Motor neuron (in vitro differentiated cells): ENCODE results near the gene KIAA1210. TPM values are rescaled to one million over a fixed set of nuclear protein-coding genes. Genes with fewer than 3 reads are reported as not detected.

ENCODE experiments used
- ATAC-seq, 8 experiments: fragments of 200-7000 bp; cut with Tn5 transposase; replicated peaks in 6 of 8; 2 replicates each; pipeline ENCODE4 v1.8.0; 2021; ENCODE audit warnings: mild to moderate bottlenecking in 8 of 8, moderate library complexity in 8 of 8
- H3K27ac ChIP-seq, 2 donors: fragments of 250-450 bp; sonication (Bioruptor Pico); 2 replicates each; pipeline ENCODE4 v1.9.0; 2021; ENCODE audit warnings: antibody characterized with exemption in 2 of 2, mild to moderate bottlenecking in 2 of 2, moderate library complexity in 1 of 2
- H3K4me1 ChIP-seq, 2 donors: fragments of 250-450 bp; sonication (Bioruptor Pico); replicated peaks in 1 of 2; 2 replicates each; pipeline ENCODE4 v1.6.1; 2021; ENCODE audit warnings: antibody characterized with exemption in 2 of 2, mild to moderate bottlenecking in 2 of 2, moderate library complexity in 1 of 2
- H3K4me3 ChIP-seq, 5 donors: fragments of 250-450 bp; sonication (Bioruptor Pico); 2 replicates each; pipeline ENCODE4 v1.9.0; 2021; ENCODE audit warnings: antibody characterized with exemption in 5 of 5, mild to moderate bottlenecking in 5 of 5, moderate library complexity in 4 of 5
- WGBS, 10 experiments: fragments of 450-650 bp; shearing (Covaris generic); methylation state at CpG; one replicate each; pipeline ENCODE4 v1.0.0; 2022; 5-methylcytosine and 5-hydroxymethylcytosine counted together
- in situ Hi-C, 9 experiments: fragments of 400-800 bp; cut with MboI; loops; one replicate each; pipeline ENCODE4 v1.15.0; 2021; ENCODE audit warnings: low sequenced_read_pairs in 9 of 9, low pct_unique_long_range_greater_than_20kb in 2 of 9; ENCODE audit not compliant: unreplicated experiment in 9 of 9
- total RNA-seq, 8 experiments: library from RNA; unstranded; fragments of 300-600 nt; gene quantifications; 2 replicates each; pipeline versions ENCODE4 v1.2.3 to v1.2.4, GENCODE V29; 2022

Gene KIAA1210
- total RNA-seq, 8 experiments from 2014 or later: 0.04 to 0.14 (median 0.06) TPM; not detected in 2

- no peak for ATAC-seq
- H3K27ac ChIP-seq: no peak overlapping the region
- in situ Hi-C loops: no loop called here
- 0 to 60% (median 50%) methylated on average over 1 to 2 of the region's 2 CpGs; no CpG with 5 or more reads in 6 of the 10 experiments for WGBS, 10 experiments
- H3K4me1 ChIP-seq: no peaks in the 10 kb centered on the region
- no peak overlapping the region for H3K4me3 ChIP-seq
Observed at GRCh38 chrX:119132316-119132715, 4.7 kb upstream of the KIAA1210 start.

GRCh38 chrX:119130911-119131310 lies 3.3 kb upstream of the KIAA1210 start:
- H3K4me1 ChIP-seq: no peaks in the 10 kb centered on the region
- H3K27ac ChIP-seq: no peak overlapping the region
- in situ Hi-C loops: no loop called here
- no peak for ATAC-seq
- H3K4me3 ChIP-seq: no peak overlapping the region
- WGBS, 10 experiments: 53% methylated on average over 2 of the region's 2 CpGs; no CpG with 5 or more reads in 9 of the 10 experiments

- H3K4me1 ChIP-seq: no peaks in the 10 kb centered on the region
- in situ Hi-C loops: no loop called here
- no peak overlapping the region for H3K4me3 ChIP-seq
- no peak overlapping the region for H3K27ac ChIP-seq
- whole genome bisulfite sequencing, 10 experiments: 56 to 100% (median 79%) methylated on average over 1 of the region's 1 CpG; no CpG with 5 or more reads in 6 of the 10 experiments
- ATAC-seq: peak in 4 of 8 experiments; percentile 28 to 58 (median 40)
Observed at GRCh38 chrX:119121341-119121740, 6.3 kb downstream of the KIAA1210 start.

- WGBS, 10 experiments: 0 to 83% (median 11%) methylated on average over 1 to 6 of the region's 6 CpGs; no CpG with 5 or more reads in 4 of the 10 experiments
- Histone ChIP-seq H3K4me1 (no peaks in the 10 kb centered on the region), H3K4me3 (no peak overlapping the region), H3K27ac (no peak overlapping the region)
- ATAC-seq: peak in 5 of 8 experiments; percentile 47 to 92 (median 73)
- in situ Hi-C loops: no loop called here
Observed at GRCh38 chrX:119118780-119119395, 8.7 kb downstream of the KIAA1210 start.

GRCh38 chrX:119107206-119107605 lies 20.4 kb downstream of the KIAA1210 start:
- Histone ChIP-seq H3K4me1 (no peaks in the 10 kb centered on the region), H3K27ac (no peak overlapping the region), H3K4me3 (no peak overlapping the region)
- no peak for ATAC-seq
- in situ Hi-C loops: no loop called here

- Histone ChIP-seq H3K4me1 (no peaks in the 10 kb centered on the region), H3K4me3 (no peak overlapping the region), H3K27ac (no peak overlapping the region)
- ATAC-seq: no peak
- in situ Hi-C loops: no loop called here
Observed at GRCh38 chrX:119105826-119106225, 21.8 kb downstream of the KIAA1210 start.

GRCh38 chrX:119101168-119101567 lies 26.4 kb downstream of the KIAA1210 start:
- WGBS, 10 experiments: 50% methylated on average over 1 of the region's 1 CpG; no CpG with 5 or more reads in 9 of the 10 experiments
- Histone ChIP-seq H3K27ac (no peak overlapping the region), H3K4me1 (no peaks in the 10 kb centered on the region), H3K4me3 (no peak overlapping the region)
- in situ Hi-C loops: no loop called here
- no peak for ATAC-seq

GRCh38 chrX:119095936-119096335 lies 31.7 kb downstream of the KIAA1210 start:
- ATAC-seq: no peak
- Histone ChIP-seq H3K4me1 (no peaks in the 10 kb centered on the region), H3K4me3 (no peak overlapping the region), H3K27ac (no peak overlapping the region)
- in situ Hi-C loops: no loop called here

GRCh38 chrX:119094819-119095218 lies 32.8 kb downstream of the KIAA1210 start:
- no peak overlapping the region for H3K27ac ChIP-seq
- in situ Hi-C loops: no loop called here
- no peaks in the 10 kb centered on the region for H3K4me1 ChIP-seq
- WGBS, 10 experiments: 40 to 49% methylated on average over 2 to 3 of the region's 3 CpGs; no CpG with 5 or more reads in 8 of the 10 experiments
- no peak overlapping the region for H3K4me3 ChIP-seq
- no peak for ATAC-seq

- H3K4me3 ChIP-seq: no peak overlapping the region
- in situ Hi-C loops: no loop called here
- no peaks in the 10 kb centered on the region for H3K4me1 ChIP-seq
- 27 to 90% (median 40%) methylated on average over 1 to 5 of the region's 7 CpGs; no CpG with 5 or more reads in 5 of the 10 experiments for WGBS, 10 experiments
- no peak overlapping the region for H3K27ac ChIP-seq
- ATAC-seq: peak in 1 of 8 experiments; percentile 78
Observed at GRCh38 chrX:119093991-119094735, 33.4 kb downstream of the KIAA1210 start.

- Histone ChIP-seq H3K4me3 (no peak overlapping the region), H3K4me1 (no peaks in the 10 kb centered on the region), H3K27ac (no peak overlapping the region)
- 33 to 80% (median 80%) methylated on average over 1 of the region's 1 CpG; no CpG with 5 or more reads in 7 of the 10 experiments for WGBS, 10 experiments
- no peak for ATAC-seq
- in situ Hi-C loops: no loop called here
Observed at GRCh38 chrX:119090627-119091026, 37.0 kb downstream of the KIAA1210 start.

- 20 to 50% methylated on average over 1 of the region's 1 CpG; no CpG with 5 or more reads in 8 of the 10 experiments for WGBS, 10 experiments
Observed at GRCh38 chrX:119089619-119090018, 38.0 kb downstream of the KIAA1210 start.

GRCh38 chrX:119087121-119087520 lies 40.5 kb downstream of the KIAA1210 start:
- H3K4me3 ChIP-seq: no peak overlapping the region
- H3K4me1 ChIP-seq: no peaks in the 10 kb centered on the region
- H3K27ac ChIP-seq: no peak overlapping the region
- WGBS, 10 experiments: 0 to 86% (median 22%) methylated on average over 1 of the region's 1 CpG; no CpG with 5 or more reads in 7 of the 10 experiments
- no peak for ATAC-seq
- in situ Hi-C loops: no loop called here

More at GRCh38 chrX:119089619-119090018, 38.0 kb downstream of the KIAA1210 start:
- no peak for ATAC-seq
- Histone ChIP-seq H3K4me1 (no peaks in the 10 kb centered on the region), H3K4me3 (no peak overlapping the region), H3K27ac (no peak overlapping the region)
- in situ Hi-C loops: no loop called here

GRCh38 chrX:119084766-119085165 lies 42.8 kb downstream of the KIAA1210 start:
- in situ Hi-C loops: no loop called here
- no peak for ATAC-seq
- H3K27ac ChIP-seq: no peak overlapping the region
- WGBS, 10 experiments: 0 to 100% (median 40%) methylated on average over 1 to 3 of the region's 3 CpGs; no CpG with 5 or more reads in 5 of the 10 experiments
- H3K4me3 ChIP-seq: no peak overlapping the region
- H3K4me1 ChIP-seq: no peaks in the 10 kb centered on the region
